ENCODE data around the gene TBL2. TPM values are rescaled to one million over a fixed set of nuclear protein-coding genes. Genes with fewer than 3 reads are reported as not detected.

TBL2 gene
- total RNA-seq, 1 experiment from 2014 or later, result 32.3 TPM

GRCh38 chr7:73586911-73587310, 8.5 kb upstream of the TBL2 start (continued):
- TF ChIP-seq E2F1 (CRISPR knock-in tag; IDR thresholded peaks at IDR 0.05) (no peak), MAX (CRISPR knock-in tag; IDR thresholded peaks at IDR 0.05) (no peak)

- ATAC-seq (no peak), DNase-seq (ENCODE audit: low spot score) (no peak)
- H3K36me3 Mint-ChIP-seq, result no peaks in the 10 kb centered on the region
- no peaks in the 10 kb centered on the region for H3K9me3 Mint-ChIP-seq
- ChIA-PET POLR2A (no interaction called here), CTCF (interaction anchor here (1.2 to 4.7 kb wide), 3 partner anchors 22 to 149 kb away, joined by 3 to 30 read pairs (median 5); no protein-coding TSS in a partner anchor)
- H3K27ac Mint-ChIP-seq, result no peak overlapping the region
- peaks cover 64% of the 10 kb centered on the region for H3K27me3 Mint-ChIP-seq (ENCODE audit: low read depth)
- H3K4me1 Mint-ChIP-seq, result no peaks in the 10 kb centered on the region; the same call in 1 of the 2 replicates
- H3K4me3 Mint-ChIP-seq, result no peak overlapping the region
- TF ChIP-seq ATF3 (CRISPR knock-in tag; conservative IDR thresholded peaks at IDR 0.05) (no peak), ZNF425 (CRISPR knock-in tag; conservative IDR thresholded peaks at IDR 0.05) (no peak), CBFB (CRISPR knock-in tag; IDR thresholded peaks at IDR 0.05; ENCODE audit: low read depth) (no peak), FOXK1 (CRISPR knock-in tag; IDR thresholded peaks at IDR 0.05) (no peak), ERG (CRISPR knock-in tag; IDR thresholded peaks at IDR 0.05) (no peak), ZNF396 (CRISPR knock-in tag; IDR thresholded peaks at IDR 0.05; ENCODE audit: borderline replicate concordance) (no peak), OVOL2 (CRISPR knock-in tag; IDR thresholded peaks at IDR 0.05; ENCODE audit: borderline replicate concordance) (no peak), PRRX2 (CRISPR knock-in tag; IDR thresholded peaks at IDR 0.05) (no peak), SOX15 (CRISPR knock-in tag; IDR thresholded peaks at IDR 0.05) (no peak), HMGXB4 (CRISPR knock-in tag; IDR thresholded peaks at IDR 0.05) (no peak), AFF4 (CRISPR knock-in tag; IDR thresholded peaks at IDR 0.05; ENCODE audit: borderline replicate concordance) (no peak), E2F4 (CRISPR knock-in tag; IDR thresholded peaks at IDR 0.05; ENCODE audit: borderline replicate concordance, low read depth) (no peak), MXD4 (CRISPR knock-in tag; IDR thresholded peaks at IDR 0.05; ENCODE audit: borderline replicate concordance) (no peak), NR1H2 (CRISPR knock-in tag; IDR thresholded peaks at IDR 0.05) (no peak), ATF6 (CRISPR knock-in tag; IDR thresholded peaks at IDR 0.05) (no peak), ATF2 (CRISPR knock-in tag; IDR thresholded peaks at IDR 0.05; ENCODE audit: borderline replicate concordance, low read depth) (no peak), ZNF232 (CRISPR knock-in tag; IDR thresholded peaks at IDR 0.05) (no peak), NR2C2 (CRISPR knock-in tag; IDR thresholded peaks at IDR 0.05) (no peak), ZNF416 (CRISPR knock-in tag; IDR thresholded peaks at IDR 0.05) (no peak)
Observed at GRCh38 chr7:73585196-73585595, 6.8 kb upstream of the TBL2 start.
